OCI-M2 (cell line): ENCODE data around the gene PLAA.

Experiments used
- DNase-seq: peaks from one replicate; lab custom pipeline; 2025; ENCODE audit not compliant: unreplicated experiment; lab: John Stamatoyannopoulos, UW

Gene PLAA

GRCh38 chr9:26946753-26947727, at the start of gene PLAA:
PLAA (minus strand) TSS chr9:26947242; CDS start chr9:26947045, 197 bp downstream.
- DNase-seq: peak; percentile 68

DNA sequence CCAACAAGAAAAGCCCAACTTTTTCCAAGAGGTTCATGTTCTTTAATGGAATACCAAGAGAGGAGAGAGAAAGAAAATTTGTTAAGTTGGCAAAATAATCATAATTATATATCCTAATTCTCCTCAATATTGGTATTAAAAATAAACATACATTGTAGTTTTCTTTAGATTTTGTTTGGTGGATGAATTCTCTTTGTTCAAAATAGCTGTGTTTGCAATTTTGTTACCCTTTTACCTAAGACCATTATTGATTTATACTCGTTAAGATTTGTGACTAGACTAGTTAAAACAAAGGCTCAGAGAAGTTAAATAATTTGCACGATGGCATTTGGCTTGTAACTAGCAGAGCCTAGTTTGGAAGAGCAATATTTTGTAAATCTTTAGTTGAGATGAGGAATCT, 48.8 kb upstream of the PLAA start:
- DNase-seq: no peak

DNA sequence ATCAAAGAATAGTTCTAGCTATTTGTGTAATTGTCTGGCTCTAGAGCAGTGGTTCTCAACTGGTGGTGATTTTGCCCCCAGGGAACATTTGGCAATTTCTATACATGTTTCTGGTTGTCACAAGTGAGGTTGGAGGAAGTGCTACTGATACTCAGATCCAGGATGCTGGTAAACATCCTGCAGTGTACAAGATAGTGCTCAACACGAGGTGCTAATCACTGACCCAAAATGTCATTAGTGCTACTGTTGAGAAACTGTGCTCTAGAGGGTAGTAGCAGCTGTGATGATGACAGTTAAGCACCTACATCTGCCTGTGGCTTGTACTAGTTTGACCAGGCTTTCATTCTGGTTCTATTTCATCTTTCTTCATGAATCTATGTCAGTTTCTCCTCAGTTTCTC, 36.3 kb upstream of the PLAA start:
- no peak for DNase-seq

GRCh38 chr9:26975728-26976707, 29.0 kb upstream of the PLAA start:
- no peak for DNase-seq

DNA sequence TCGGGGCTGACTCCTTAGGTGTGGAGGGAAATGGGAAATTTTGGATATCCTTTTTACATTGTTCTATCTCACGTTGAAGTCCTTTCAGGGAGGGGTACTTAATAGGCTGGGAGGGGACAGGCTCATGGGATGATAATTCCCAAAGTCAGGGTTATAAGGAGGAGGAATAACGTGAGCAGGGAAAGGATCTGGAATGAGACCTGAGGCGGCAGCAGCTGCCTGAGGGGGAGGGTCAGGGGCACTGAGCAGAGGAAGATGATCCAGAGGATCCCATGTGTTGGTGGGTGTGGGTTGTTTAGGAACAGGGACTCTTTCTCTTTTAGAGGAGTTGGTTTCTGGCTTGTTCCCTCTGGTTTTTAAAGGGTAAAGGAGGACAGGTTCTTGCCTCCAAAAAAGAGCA, 27.9 kb upstream of the PLAA start:
- DNase-seq: no peak

- DNase-seq: no peak
Observed at GRCh38 chr9:26973989-26974388, 26.9 kb upstream of the PLAA start.

DNA sequence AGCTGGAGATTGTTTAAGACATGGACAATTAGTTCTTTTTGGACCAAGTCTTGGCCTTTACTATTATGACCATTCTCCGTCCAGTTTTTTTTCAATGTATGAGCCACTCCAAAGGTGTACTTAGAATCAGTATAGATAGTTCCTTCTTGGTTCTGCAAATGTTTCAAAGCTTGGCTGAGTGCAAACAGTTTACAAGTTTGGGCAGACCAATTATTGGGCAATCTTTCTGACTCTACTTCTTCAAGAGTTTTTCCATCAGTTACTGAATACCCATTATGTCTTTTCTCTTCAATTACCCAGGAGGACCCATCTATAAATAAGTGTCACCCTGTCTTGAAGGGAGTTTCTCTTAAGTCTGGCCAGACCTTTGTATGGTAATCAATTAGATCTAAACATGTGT, 24.7 kb upstream of the PLAA start:
- no peak for DNase-seq

- no peak for DNase-seq
Observed at GRCh38 chr9:26956860-26957233, 9.8 kb upstream of the PLAA start.

DNA sequence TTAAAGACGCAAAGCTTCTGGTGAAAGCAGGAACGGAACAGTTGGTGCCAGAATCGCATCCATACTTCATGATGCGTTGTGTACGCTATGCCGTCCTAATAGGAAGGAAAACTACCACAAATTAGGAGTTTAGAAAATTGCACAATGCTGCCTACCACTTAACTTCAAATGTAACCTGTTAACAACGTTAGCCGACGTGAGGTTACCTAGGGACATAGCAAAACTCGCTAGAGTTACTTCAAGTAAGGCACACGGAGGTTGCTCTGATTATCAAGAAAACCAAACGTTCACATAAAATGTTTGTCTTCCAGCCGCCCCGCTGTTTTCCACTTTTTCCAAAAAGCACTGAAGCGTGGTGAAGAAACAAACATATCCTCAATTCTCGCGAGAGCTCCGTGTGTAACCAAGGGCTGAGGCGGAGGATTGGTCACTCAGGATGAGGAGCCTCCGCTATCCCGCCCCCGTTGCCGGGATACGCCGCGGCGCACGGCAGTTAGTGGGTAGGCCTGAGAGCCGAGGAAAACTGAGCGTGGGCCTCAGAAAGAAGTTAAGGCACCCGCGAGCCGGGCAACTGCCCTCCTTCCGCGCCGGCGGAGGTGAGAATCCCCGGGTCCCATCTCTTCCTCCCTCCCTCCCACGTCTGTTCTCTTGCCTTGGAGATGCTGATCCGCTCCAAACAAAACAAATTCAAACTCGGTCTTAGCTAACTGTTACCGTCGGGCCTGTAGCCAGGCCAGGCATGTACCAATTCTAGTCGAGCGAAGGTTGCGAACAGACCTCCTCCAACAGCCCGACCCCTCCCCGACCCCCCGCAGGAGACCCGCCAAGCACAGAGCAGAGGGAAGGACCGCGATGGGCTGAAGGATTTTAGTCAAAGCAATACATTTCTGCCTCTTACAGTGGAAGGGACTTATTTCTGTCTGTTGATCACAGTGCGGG, 9.1 kb upstream of the PLAA start, which contains the start of gene IFT74:
TSS of gene IFT74 (plus strand) at position 492 of the 939 bp plus-strand sequence. CDS start 5,556 bp downstream, outside the sequence.
- peak; percentile 87 for DNase-seq

DNA sequence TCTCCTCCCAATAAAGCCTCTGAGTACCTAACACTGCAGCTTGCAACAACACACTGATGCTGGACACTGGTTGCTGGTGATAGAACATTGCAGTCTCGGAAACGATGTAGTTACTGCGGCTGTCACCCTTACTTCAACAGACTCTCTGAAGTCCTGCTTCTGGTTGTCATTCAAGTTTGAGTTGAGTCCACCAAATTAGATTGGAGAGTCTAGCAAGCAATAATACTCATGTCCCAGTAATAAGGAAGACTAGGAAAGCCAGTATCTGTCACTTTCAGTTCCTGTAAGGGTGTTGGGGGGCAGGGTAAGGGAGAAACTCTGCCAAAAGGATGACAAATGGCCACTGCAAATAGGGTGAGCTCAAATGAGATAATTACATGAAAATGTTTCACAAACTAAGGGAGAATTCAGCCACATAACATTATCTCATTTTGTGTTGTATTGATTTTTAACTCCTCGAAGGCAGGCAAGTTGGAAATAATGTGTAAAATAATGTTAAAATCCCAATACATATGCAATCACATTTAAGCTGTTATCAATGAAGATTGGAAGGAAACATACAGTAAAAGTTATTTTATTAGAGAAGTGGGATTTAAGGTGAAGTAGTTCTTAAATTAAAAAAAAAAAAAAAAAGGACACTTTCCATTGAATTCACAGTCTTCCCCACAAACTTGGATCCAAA, 8.3 kb upstream of the PLAA start:
- peak; percentile 15 for DNase-seq

DNA sequence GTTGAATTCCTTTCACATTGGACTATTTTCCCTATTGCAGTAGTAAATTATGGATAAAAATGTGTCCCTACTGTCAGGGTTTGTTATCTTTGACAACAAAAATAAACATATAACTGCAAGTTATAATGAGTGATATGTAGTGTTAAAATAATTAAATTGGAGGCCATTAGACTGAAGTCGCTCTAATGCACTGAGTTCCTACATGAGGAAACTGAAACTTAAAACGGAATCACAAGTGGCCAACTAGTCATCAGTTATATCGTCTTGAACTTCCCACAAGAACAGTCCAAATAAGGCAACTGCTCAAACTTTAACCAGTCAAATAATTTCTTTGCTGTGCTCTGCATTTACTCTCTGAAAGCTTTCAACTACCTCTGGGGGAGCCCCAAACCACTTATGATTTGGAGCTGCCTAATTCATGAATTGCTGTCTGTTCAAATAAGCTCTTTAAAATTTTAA, 7.0 kb upstream of the PLAA start:
- no peak for DNase-seq

DNA sequence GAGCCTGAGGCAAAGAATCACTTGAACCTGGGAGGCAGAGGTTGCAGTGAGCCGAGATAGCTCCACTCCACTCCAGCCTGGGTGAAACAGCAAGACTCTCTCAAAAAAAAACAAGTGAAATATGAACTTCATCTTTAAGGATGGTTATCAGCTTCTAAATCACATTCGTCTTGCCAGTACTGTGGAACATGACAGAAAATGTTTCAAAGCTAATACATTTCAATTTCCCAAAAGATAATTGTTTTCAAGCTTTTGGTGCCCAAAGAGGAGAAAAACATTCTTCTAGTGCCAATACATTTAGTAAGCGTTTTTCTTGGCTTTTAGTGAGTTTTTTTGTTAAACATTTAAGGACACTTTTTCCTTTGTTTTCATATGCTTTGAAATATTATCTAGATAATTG, 4.8 kb upstream of the PLAA start:
- no peak for DNase-seq

DNA sequence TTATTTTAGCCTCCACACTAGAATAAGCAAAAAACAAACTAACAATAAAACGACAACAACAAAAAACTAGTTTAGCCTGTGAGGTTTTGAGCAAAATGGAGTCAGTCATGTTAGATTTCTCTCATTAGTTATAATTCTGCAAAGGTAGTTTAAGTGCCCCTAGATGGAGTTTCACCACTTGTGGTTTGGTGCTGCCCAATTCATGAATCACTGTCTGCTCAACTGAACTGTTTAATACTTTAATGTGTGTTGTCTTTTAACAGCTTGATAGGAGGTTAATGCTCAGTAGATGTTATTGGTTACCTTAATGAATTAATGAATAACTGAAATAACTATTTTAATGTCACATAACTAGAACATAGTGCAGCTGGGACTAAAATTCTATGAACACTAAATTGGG, 3.5 kb upstream of the PLAA start:
- no peak for DNase-seq

- no peak for DNase-seq
Observed at GRCh38 chr9:26949637-26950069, 2.6 kb upstream of the PLAA start.

- DNase-seq: no peak
Observed at GRCh38 chr9:26947736-26948135, 694 bp upstream of the PLAA start.

GRCh38 chr9:26945591-26945990, 1.5 kb downstream of the PLAA start:
- DNase-seq: no peak

DNA sequence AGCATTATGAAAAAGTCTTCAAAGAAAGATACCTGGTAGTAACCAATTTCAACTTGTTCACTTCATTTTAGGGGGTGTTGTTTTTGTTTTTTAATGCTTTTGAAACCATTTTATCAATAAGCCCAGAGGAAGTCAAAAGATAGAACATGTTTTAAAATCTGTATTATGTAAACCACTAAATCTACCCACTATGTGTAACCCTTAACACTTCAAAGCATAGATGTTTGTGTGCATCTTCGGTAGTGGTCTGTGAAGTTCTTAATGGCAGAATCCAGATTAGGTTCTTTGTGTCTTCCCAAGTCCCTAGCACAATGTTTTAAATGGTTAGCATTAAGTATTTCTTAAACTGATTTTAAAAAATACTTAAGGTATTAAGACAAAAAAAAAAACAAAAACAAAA, 6.3 kb downstream of the PLAA start:
- DNase-seq: no peak

GRCh38 chr9:26939955-26940711, 6.9 kb downstream of the PLAA start:
- no peak for DNase-seq

DNA sequence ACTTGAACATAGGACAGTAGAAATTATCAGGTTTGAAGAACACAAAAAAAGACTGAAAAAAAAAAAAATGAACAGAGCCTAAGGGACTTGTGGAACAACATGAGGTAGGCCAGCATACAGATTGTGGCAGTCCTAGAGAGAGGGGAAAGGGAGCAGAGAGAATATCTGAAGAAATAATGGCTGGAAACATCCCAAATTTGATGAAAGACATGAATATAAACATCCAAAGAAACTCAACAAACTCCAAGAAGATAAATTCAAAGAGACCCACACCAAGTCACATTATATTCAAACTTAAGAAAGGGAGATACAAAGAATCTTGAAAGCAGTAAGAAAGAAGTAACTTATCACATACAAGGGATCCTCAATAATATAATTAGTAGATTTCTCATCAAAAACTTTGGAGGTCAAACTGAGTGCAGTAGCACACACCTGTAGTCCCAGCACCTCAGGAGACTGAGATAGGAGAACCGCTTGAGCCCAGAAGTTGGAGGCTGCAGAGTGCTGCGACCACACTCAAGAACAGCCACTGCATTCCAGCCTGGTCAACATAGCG, 9.1 kb downstream of the PLAA start:
- no peak for DNase-seq
